HG03520 (cell line): ENCODE measurements around the gene MCL1.
"Not testable (repeated sequence)": the region's sequence is repeated elsewhere in the genome, so short reads cannot be mapped to it uniquely, and the experiment has no call there.

ENCODE experiments used
- ATAC-seq: cut with Tn5 transposase; IDR thresholded peaks from one replicate; pipeline ENCODE4 v1.9.1; 2021; ENCODE audit warnings: mild to moderate bottlenecking, moderate library complexity; ENCODE audit not compliant: unreplicated experiment

Gene MCL1

DNA sequence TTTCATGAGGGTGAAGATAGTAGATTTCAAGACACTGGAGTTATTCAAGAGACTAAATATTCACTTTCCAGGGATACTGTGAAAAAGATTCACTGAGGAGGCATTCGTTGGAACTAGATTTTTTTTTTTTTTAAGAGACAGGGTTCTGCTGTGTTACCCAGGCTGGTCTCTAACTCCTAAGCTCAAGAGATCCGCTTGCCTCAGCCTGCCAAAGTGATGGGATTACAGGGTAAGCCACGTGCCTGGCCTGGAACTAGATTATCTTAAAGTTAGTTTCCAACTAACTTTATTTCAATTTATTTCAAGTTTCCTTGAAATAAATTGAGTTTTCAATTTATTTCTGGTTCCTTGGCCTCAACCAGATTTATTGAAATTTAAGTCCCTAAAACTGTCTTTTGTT lies 24.3 kb upstream of the MCL1 start:
- ATAC-seq: no peak

DNA sequence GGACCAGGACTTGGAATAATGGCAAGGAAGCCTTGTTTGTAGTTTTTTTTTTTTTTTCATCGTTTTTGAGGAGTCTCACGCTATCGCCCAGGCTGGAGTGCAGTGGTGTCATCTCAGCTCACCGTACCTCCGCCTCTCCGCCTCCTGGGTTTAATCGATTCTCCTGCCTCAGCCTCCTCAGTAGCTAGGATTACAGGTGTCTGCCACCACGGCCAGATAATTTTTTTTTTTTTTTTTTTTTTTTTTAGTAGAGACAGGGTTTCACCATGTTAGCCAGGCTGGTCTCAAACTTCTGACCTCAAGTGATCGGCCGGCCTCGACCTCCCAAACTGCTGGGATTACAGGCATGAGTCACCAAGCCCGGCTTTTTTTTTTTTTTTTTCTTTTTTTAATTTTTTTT lies 23.0 kb upstream of the MCL1 start:
- not testable (repeated sequence) for ATAC-seq

DNA sequence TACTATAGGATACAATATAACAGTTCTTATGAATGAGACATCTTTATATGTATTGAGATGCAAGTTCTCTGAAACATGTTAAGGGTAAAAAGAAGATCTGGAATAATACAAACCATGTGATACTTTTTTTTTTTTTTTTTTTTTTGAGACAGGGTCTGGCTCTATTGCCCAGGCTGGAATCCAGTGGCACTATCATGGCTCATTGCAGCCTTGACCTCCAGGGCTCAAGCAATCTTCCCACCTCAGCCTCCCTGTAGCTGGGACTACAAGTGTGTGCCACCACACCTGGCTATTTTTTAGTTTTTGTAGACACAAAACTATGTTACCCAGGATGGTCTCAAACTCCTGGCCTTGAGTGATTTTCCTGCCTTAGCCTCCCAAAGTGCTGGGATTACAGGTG lies 22.1 kb upstream of the MCL1 start:
- no peak for ATAC-seq

DNA sequence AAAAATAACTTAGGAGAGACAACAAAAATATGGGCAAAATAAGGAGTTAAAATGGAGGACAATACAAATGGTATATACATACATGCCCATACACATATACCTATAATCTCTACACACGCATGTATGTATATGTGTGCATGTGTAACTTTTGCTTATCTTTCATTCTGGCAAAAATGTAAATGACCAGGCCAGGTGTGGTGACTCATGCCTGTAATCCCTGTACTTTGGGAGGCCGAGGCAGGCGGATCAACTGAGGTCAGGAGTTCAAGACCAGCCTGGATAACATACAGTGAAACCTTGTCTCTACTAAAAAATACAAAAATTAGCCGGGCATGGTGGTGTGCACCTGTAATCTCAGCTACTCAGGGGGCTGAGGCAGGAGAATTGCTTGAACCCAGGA lies 18.9 kb upstream of the MCL1 start:
- not testable (repeated sequence) for ATAC-seq

DNA sequence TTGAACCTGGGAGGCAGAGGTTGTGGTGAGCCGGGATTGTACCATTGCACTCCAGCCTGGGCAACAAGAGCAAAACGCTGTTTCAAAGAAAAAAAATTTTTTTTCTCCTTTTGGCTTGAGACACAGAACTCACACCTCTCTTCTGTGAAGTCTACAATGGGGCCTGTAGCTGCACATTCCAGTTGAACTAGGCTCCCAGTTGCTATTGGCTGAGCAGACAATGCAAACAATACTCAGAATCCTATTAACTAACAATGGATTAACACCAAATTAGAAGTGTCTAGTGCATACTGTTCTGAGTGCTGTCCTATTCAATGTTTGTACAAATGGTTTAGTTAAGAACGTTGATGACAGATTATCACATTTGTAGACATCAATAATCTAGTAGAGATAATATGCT lies 17.6 kb upstream of the MCL1 start:
- ATAC-seq: no peak

DNA sequence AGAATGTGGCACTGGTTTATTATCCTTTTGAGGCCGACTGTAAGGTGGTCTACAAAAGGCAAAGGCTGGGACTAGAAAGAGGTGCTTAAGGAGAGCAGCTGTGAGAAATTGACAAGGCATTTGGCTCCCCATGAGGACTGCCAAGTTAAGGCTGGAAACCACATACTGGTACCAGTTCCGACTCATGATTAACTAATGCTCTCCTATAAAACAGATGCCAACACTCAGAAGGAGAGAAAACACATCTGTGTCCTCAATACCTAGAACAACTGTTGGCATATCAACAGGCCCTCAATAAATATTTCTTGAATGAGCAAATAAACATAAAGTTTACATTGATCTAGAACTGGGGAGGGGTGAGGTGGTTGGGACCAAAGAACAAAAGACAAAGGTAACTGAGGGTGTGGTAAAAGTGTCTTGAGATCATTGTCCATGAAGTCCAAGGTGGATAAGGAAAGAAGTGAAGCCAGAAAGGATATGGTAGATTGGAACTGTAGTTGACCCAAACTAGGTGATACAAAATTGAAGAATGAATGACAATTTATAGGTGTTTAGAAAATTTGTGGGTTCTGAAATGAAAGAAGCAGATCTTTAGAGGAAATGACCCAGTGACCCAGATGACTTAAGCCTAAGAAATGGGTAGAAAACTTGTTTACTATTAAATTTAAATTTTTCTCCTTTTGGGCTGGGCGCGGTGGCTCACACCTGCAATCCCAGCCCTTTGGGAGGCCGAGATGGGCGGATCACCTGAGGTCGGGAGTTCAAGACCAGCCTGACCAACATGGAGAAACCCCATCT lies 16.9 kb upstream of the MCL1 start:
- no peak for ATAC-seq

DNA sequence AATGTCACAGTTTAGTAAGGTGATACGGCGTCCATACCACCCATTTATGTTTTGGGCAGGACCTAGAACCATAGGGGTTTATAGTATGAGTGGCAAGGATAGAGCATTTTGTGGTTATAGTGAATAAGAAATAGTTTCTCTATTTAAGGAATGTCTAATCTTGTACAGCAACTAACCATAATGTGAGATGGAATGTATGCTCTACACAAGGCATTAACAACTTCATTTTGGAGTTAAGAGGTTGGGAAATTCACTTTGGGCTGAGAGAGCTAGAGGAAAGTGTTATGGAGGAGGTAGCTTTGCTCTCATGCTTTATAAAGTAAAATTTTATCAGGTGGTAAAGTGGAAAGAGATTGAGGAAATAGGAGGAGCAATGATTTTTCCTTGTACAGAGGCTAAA lies 3.0 kb upstream of the MCL1 start:
- no peak for ATAC-seq

DNA sequence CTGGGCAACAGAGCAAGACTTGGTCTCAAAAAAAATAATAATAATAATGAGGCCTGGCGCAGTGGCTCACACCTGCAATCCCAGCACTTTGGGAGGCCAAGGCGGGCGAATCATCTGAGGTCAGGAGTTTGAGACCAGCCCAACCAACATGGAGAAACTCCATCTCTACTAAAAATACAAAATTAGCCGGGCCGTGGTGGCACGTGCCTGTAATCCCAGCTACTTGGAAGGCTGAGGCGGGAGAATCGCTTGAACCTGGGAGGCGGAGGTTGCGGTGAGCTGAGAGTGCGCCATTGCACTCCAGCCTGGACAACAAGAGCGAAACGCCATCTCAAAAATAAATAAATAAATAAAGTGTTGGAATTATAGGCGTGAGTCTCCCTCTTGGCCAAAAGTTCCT lies 2.6 kb upstream of the MCL1 start:
- ATAC-seq: not testable (repeated sequence)

DNA sequence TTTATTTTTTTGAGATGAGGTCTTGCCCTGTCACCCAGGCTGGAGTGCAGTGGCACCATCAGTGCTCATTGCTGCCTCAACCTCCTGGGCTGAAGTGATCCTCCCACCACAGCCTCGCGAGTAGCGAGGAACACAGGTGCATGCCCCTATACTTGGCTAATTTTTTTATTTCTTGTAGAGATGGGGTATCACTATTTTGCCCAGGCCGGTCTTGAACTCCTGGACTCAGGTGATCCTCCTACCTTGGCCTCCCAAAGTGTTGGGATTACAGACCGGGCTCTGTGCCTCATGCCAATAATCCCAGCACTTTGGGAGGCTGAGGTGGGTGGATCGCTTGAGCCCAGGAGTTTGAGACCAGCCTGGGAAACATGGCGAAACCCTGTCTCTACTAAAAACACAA lies 2.0 kb upstream of the MCL1 start:
- ATAC-seq: not testable (repeated sequence)

DNA sequence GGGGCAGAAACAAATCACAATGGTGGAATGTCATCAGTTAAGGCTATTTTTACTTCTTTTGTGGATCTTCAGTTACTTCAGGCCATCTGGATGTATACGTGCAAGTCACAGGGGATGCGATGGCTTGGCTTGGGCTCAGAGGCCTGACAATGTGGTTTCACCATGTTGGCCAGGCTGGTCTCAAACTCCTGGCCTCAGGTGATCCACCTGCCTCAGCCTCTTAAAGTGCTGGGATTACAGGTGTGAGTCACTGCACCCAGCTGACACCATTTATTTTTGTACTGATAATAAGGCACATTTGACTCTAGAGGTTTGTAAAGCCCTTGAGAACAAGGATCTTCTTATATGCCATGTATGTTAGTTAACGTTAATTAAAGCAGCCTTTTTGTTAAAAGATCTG lies 1.6 kb upstream of the MCL1 start:
- not testable (repeated sequence) for ATAC-seq

DNA sequence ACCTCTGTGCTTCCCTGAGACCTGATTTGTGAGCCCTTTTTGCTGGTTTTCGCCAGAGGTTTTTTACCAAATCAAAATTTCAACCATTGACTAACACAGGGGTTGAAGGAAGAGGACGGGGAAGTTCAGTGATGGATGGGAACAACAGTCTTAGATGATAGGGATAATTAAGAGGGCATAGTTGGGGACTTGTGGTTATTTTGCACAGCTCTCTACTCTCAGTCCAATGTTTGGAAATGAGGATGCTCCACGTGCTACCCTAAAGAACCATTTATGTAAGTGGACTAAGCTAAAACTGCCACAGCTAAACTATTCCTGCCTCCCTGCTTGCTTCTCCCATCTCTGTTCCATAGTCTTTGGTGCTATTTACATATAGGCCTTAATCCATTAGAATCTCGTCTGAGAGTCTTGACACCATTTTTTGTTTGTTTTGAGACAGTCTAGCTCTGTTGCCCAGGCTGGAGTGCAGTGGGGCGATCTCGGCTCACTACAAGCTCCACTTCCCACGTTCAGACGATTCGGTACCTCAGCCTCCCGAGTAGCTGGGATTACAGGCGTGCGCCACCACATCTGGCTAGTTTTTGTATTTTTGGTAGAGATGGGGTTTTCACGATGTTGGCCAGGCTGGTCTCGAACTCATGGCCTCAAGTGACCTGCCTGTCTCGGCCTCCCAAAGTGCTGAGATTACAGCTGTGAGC lies 684 bp upstream of the MCL1 start:
- no peak for ATAC-seq

DNA sequence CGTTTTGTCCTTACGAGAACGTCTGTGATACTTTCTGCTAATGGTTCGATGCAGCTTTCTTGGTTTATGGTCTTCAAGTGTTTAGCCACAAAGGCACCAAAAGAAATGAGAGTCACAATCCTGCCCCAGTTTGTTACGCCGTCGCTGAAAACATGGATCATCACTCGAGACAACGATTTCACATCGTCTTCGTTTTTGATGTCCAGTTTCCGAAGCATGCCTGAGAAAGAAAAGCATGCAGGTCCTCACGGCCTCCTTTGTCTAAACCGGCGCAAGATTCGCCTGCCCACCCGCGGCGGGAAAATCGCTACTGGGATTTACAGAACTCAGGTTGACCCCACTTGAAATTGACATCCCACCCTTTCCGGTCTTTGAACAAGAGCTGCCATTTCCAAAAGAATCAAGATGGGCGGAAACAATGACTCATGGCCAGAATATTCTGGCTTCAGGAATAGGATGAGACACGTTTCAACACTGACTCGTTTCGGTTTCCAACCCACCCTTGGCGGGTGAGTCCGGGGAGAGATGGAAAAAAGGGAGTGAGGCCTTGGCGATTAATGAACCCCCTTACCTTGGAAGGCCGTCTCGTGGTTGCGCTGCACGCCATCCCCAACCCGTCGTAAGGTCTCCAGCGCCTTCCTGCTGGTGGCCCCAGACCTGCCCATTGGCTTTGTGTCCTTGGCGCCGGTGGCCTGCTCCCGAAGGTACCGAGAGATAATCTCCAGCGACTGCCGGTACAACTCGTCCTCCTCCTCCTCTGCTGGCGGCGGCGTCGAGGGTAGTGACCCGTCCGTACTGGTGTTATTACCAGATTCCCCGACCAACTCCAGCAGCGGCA lies 919 bp downstream of the MCL1 start:
- ATAC-seq: no peak

DNA sequence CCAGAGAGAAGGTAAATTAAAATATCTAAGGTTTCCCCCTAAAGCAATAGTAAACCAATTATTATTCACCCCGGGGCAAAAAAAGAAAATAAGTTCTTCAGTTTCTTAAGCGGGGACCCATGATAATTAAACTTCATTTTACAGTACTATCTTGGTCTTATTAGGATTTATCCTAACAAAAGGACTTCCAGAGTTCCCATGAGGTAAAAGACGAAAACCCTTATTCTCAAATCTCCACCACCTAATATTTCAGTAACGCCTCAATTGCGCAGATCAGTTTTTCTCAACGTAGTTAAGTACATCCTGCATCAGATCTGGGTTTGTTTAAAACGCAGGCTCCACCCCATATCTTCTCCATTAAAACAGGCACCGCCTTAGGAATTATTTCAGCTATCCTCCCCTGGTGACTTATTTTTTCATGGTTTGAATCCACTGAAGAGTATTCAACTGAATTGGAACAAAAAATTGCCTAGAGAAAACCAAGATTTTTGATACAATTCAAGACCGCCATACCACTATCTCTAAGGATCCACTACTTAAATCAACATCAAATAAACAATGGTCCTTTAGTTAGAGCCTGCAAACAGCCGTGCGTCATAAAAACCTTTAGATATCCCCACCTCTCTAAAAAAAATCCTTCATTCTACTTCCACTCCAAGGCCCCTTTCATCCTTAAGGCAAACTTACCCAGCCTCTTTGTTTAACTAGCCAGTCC lies 1.7 kb downstream of the MCL1 start:
- no peak for ATAC-seq

DNA sequence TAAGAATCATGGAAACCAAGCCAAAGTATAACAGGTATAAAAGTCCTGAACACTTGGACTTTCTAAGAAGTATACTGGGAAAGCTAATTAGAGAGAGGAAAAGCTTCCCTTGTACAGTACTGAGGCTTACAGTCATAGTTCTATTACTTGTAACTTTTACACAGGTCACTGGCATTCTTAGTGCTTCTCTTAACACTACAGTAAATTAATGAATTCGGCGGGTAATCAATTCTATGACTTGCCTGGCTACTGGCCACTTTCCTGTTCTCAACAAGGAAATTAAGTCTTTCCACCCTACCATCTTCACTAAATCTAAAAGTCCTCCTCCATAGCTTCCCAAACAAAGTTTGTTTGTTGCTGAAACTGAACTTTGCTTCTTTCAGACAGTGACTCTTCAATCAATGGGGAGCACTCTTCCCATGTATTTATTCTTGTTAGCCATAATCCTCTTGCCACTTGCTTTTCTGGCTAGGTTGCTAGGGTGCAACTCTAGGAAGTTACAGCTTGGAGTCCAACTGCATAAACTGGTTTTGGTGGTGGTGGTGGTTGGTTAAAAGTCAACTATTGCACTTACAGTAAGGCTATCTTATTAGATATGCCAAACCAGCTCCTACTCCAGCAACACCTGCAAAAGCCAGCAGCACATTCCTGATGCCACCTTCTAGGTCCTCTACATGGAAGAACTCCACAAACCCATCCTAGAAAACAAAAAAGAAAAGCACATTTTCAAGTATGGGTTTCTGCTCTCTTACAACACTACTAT lies 2.4 kb downstream of the MCL1 start:
- ATAC-seq: no peak

DNA sequence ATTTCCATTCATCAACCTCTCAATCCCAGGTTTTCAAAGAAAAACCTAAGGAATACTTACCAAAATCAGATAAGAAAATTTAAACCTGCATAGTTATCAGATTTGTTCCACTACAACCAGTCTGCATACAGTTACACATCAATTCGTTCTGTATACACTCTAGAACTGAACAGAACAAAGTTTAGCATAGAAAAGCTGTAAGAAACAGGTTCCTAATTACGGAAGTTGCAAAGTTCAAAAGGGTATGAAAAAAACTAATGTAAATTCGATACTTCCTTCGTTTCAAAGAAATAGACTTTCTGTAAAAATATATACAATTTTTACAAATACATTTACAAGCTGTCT lies 3.1 kb downstream of the MCL1 start:
- no peak for ATAC-seq

DNA sequence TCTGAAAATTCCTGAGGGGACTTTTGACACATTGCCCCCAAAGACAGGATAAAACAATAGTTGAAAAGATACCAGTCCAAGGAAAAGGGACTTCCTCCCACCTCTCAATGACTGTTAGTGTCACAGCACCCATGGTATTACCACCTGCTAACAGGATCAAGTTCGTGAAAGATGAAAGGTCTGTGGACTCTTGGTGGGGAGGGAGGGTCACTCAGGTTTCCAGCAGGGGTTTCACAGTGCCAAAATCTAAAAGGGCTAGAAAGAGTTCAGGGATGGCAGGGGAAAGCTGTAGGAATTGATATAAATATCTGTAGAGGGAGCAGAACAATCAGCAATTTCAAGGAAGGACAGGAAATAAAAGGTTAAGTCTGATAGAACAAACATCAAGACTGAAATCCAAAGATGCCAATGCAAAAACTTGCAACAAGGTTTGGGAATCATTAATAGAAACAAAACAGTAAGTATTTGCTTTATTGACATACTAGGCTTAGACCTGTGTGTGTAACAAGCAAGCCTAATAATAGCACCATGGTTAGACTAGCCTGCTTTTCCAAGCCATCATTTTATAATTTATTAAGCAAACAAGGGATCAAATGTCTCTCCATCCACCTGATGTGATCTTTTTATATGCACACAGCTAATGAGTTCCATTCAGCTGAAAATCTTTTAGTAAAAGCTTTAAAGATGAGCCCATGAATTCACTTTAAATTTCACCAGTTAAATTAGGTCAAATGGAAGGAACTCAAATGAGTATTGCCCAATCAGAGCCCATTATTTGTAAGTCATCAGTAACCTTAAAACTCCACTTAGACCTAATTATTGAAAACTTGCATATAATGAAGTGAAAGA lies 3.7 kb downstream of the MCL1 start:
- ATAC-seq: no peak

DNA sequence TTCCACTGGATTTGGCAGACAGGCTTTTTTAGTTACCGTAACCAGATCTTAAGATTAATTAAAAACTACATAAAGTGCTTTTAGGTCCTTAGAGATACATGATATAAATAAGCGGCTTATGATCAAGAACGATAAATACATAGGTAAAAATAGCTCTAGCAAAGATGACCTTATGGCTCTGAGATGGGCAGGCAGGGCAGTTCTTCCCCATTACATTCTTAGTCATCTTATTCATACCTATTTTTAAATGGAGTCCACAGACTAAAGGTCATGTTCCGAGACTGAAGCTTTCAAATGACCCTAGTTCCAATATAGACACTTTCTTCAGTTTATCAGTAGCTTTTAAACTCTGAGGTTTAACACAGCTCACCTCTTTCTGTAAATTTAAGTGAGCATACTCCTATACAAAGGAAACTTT lies 4.3 kb downstream of the MCL1 start:
- no peak for ATAC-seq

DNA sequence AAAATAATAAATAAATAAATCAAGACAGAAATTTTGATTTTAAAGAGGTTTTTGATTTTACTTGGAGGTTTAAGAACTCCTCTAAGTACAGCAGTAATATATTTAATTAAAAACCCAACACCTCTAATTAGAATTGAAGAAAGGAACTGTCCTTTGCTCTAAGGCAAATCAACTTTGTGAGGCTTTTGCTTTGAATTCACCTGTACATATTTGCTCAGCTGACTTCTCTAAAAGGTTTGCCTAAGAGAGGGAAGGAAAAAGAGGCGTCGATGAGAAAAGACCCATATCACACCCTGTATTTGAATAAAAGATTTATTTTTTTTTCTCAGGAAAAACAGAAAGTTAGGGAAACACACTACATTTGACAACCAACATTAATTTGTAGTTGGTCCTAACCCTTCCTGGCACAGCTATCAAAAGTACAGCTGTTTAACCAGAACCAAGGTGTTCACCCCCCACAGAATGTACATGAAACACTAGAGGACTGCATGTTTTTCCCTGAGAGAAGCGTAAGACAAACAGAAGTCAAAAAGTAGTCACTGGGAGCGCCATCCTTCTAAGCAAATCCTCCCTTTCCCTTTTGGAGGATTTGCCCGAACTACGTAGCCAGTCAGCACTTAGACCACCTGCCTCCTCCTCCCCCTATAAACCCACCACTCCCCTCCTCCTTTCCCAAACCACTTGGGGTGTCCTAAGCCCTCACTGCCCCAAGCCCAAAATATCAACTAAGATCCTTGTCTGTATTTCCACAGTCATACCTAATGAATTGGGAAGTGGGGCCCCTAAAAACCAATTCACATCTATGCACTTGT lies 4.9 kb downstream of the MCL1 start:
- no peak for ATAC-seq

DNA sequence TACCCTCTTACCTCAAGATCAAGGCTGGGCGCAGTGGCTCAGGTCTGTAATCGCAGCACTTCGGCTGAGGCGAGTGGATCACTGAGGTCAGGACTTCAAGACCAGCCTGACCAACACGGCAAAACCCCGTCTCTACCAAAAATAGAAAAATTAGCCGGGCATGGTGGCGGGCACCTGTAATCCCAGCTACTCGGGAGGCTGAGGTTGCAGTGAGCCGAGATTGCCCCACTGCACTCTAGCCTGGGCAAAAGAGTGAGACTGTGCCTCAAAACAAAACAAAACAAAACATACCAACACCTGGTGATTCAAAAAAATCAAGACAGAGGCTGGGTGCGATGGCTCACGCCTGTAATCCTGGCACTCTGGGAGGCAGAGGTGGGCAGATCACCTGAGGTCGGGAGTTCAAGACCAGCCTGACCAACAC lies 5.8 kb downstream of the MCL1 start:
- not testable (repeated sequence) for ATAC-seq
